Measurements from ENCODE around the gene FBN2. TPM values are rescaled to one million over a fixed set of nuclear protein-coding genes. Genes with fewer than 3 reads are reported as not detected.

The FBN2 gene
- total RNA-seq, 1 experiment from 2014 or later: 1.6 TPM

GRCh38 chr5:128539038-128539429 lies 989 bp upstream of the FBN2 start:
- CTCF ChIA-PET: no interaction called here
- Histone ChIP-seq H3K4me1 (ENCODE audit: insufficient read depth, low read length, poor library complexity, severe bottlenecking) (no peaks in the 10 kb centered on the region), H3K9me3 (ENCODE audit: low read depth, low read length, poor library complexity, severe bottlenecking) (no peaks in the 10 kb centered on the region), H3K27me3 (replicated peaks; ENCODE audit: insufficient read depth, low read depth, low read length, poor library complexity) (peaks cover 65% of the 10 kb centered on the region), H3K27ac (ENCODE audit: low read depth, low read length, poor library complexity, severe bottlenecking) (no peak overlapping the region), H3K4me3 (ENCODE audit: low read depth, low read length, poor library complexity, severe bottlenecking) (no peak overlapping the region), H3K36me3 (ENCODE audit: insufficient read depth, low read length, poor library complexity, severe bottlenecking) (no peaks in the 10 kb centered on the region)
- intact Hi-C loops (cut with micrococcal nuclease; ENCODE audit: unreplicated experiment): no loop called here
- TF ChIP-seq CTCF (conservative IDR thresholded peaks at IDR 0.05; ENCODE audit: low read depth, low read length): no peak
- TF ChIP-seq EZH2 (IDR thresholded peaks at IDR 0.05; ENCODE audit: borderline replicate concordance, low read depth, low read length, poor library complexity, severe bottlenecking): no peak
- POLR2A ChIA-PET (ENCODE audit: low non-redundant PET): no interaction called here
- no peak for DNase-seq (ENCODE audit: low spot score)
- BruUV-seq (replicated peaks): no TSS peak

- CTCF ChIA-PET: no interaction called here
- POLR2A ChIA-PET (ENCODE audit: low non-redundant PET): no interaction called here
- BruUV-seq (replicated peaks): no TSS peak
- peak; percentile 11 for DNase-seq (ENCODE audit: low spot score)
- no peak overlapping the region for H3K27ac ChIP-seq (ENCODE audit: low read depth, low read length, poor library complexity, severe bottlenecking)
- H3K4me1 ChIP-seq (ENCODE audit: insufficient read depth, low read length, poor library complexity, severe bottlenecking): no peaks in the 10 kb centered on the region
- intact Hi-C loops (cut with micrococcal nuclease; ENCODE audit: unreplicated experiment): no loop called here
- peak overlapping the region; percentile 27 for H3K4me3 ChIP-seq (ENCODE audit: low read depth, low read length, poor library complexity, severe bottlenecking)
- H3K9me3 ChIP-seq (ENCODE audit: low read depth, low read length, poor library complexity, severe bottlenecking): no peaks in the 10 kb centered on the region
- no peaks in the 10 kb centered on the region for H3K36me3 ChIP-seq (ENCODE audit: insufficient read depth, low read length, poor library complexity, severe bottlenecking)
- TF ChIP-seq CTCF (conservative IDR thresholded peaks at IDR 0.05; ENCODE audit: low read depth, low read length) (no peak), EZH2 (IDR thresholded peaks at IDR 0.05; ENCODE audit: borderline replicate concordance, low read depth, low read length, poor library complexity, severe bottlenecking) (no peak)
- H3K27me3 ChIP-seq (replicated peaks; ENCODE audit: insufficient read depth, low read depth, low read length, poor library complexity): peaks cover 66% of the 10 kb centered on the region
Measured at GRCh38 chr5:128538250-128539037, 399 bp upstream of the FBN2 start.

GRCh38 chr5:128537221-128537999 lies 635 bp downstream of the FBN2 start:
- TF ChIP-seq EZH2 (IDR thresholded peaks at IDR 0.05; ENCODE audit: borderline replicate concordance, low read depth, low read length, poor library complexity, severe bottlenecking) (peak; percentile 89), CTCF (conservative IDR thresholded peaks at IDR 0.05; ENCODE audit: low read depth, low read length) (no peak)
- CTCF ChIA-PET: no interaction called here
- peak overlapping the region; percentile 27 for H3K4me3 ChIP-seq (ENCODE audit: low read depth, low read length, poor library complexity, severe bottlenecking)
- no TSS peak for BruUV-seq (replicated peaks)
- peak; percentile 13 for DNase-seq (ENCODE audit: low spot score)
- H3K27me3 ChIP-seq (replicated peaks; ENCODE audit: insufficient read depth, low read depth, low read length, poor library complexity): peaks cover 66% of the 10 kb centered on the region
- no peak overlapping the region for H3K27ac ChIP-seq (ENCODE audit: low read depth, low read length, poor library complexity, severe bottlenecking)
- POLR2A ChIA-PET (ENCODE audit: low non-redundant PET): no interaction called here
- no peaks in the 10 kb centered on the region for H3K36me3 ChIP-seq (ENCODE audit: insufficient read depth, low read length, poor library complexity, severe bottlenecking)
- intact Hi-C loops (cut with micrococcal nuclease; ENCODE audit: unreplicated experiment): no loop called here
- no peaks in the 10 kb centered on the region for H3K9me3 ChIP-seq (ENCODE audit: low read depth, low read length, poor library complexity, severe bottlenecking)
- no peaks in the 10 kb centered on the region for H3K4me1 ChIP-seq (ENCODE audit: insufficient read depth, low read length, poor library complexity, severe bottlenecking)

Data from A673 (cell line).